Smooth muscle cell (in vitro differentiated cells): ENCODE data around the gene TMEFF2. TPM values are rescaled to one million over a fixed set of nuclear protein-coding genes. Genes with fewer than 3 reads are reported as not detected.

Experiments used
- DNase-seq: peaks from one replicate; lab custom pipeline; 2025; ENCODE audit not compliant: unreplicated experiment; lab: John Stamatoyannopoulos, UW
- H2AFZ ChIP-seq: fragments of 200-600 bp; sonication (generic); 2 replicates; pipeline ENCODE4 v1.6.0; 2016; ENCODE audit warnings: antibody characterized with exemption, low read depth, mild to moderate bottlenecking
- H3F3A ChIP-seq: fragments of 200-600 bp; sonication (generic); 2 replicates; pipeline ENCODE4 v1.6.0; 2017; ENCODE audit warnings: antibody characterized with exemption, low read depth
- H3K27ac ChIP-seq: fragments of 200-600 bp; sonication (generic); 2 replicates; pipeline ENCODE4 v1.5.1; 2016; ENCODE audit warnings: low read depth, mild to moderate bottlenecking
- H3K27me3 ChIP-seq: fragments of 200-600 bp; sonication (generic); 2 replicates; pipeline ENCODE4 v1.6.1; 2016; ENCODE audit warnings: low read depth, mild to moderate bottlenecking
- H3K36me3 ChIP-seq: fragments of 200-600 bp; sonication (generic); 2 replicates; pipeline ENCODE4 v1.5.1; 2016; ENCODE audit warnings: low read depth
- H3K4me1 ChIP-seq: fragments of 200-600 bp; sonication (generic); 2 replicates; pipeline ENCODE4 v1.5.1; 2016; ENCODE audit warnings: low read depth
- H3K4me2 ChIP-seq: fragments of 200-600 bp; sonication (generic); 2 replicates; pipeline ENCODE4 v1.6.0; 2016; ENCODE audit warnings: mild to moderate bottlenecking
- H3K4me3 ChIP-seq: fragments of 200-600 bp; sonication (generic); 2 replicates; pipeline ENCODE4 v1.5.1; 2016; ENCODE audit warnings: mild to moderate bottlenecking
- H3K79me2 ChIP-seq: fragments of 200-600 bp; sonication (generic); 2 replicates; pipeline ENCODE4 v1.6.0; 2016; ENCODE audit warnings: low read depth, mild to moderate bottlenecking
- H3K9ac ChIP-seq: fragments of 200-600 bp; sonication (generic); 2 replicates; pipeline ENCODE4 v1.6.0; 2016; ENCODE audit warnings: low read depth
- H3K9me3 ChIP-seq: fragments of 200-600 bp; sonication (generic); replicated peaks from 2 replicates; pipeline ENCODE4 v1.5.1; 2016; ENCODE audit warnings: low read depth
- H4K20me1 ChIP-seq: fragments of 200-600 bp; sonication (generic); 2 replicates; pipeline ENCODE4 v1.6.0; 2016; ENCODE audit warnings: low read depth
- CTCF ChIP-seq: fragments of 200-600 bp; sonication (generic); IDR thresholded peaks from 2 replicates; pipeline ENCODE4 v1.5.1; 2017; ENCODE audit warnings: borderline replicate concordance, mild to moderate bottlenecking, antibody characterized with exemption; ENCODE audit not compliant: insufficient read depth, poor library complexity, severe bottlenecking
- WGBS: methylation state at CpG from one replicate; pipeline ENCODE4 v1.1.7; 2016; ENCODE audit warnings: low lambda C conversion rate; 5-methylcytosine and 5-hydroxymethylcytosine counted together
- polyA plus RNA-seq: library from polyadenylated mRNA; unstranded; fragments of >200 nt; fragmentation: Nextera tagmentation; extraction: Ambion mirVana; gene quantifications from 2 replicates; pipeline ENCODE4 v1.2.1, GENCODE V29; 2016
- total RNA-seq: library from RNA; depleted of rRNA; stranded (reverse); fragments of >200 nt; gene quantifications from 2 replicates; pipeline ENCODE4 v1.2.3, GENCODE V29; 2014

Gene TMEFF2
- total and polyA plus RNA-seq, 2 experiments from 2014 or later, result not detected

GRCh38 chr2:192072778-192073177 is 122.0 kb downstream of the TMEFF2 start:
- Histone ChIP-seq H3K27me3 (no peaks in the 10 kb centered on the region), H3K4me2 (no peak overlapping the region), H3K9ac (no peak overlapping the region), H2AFZ (no peak overlapping the region), H3K27ac (no peak overlapping the region), H3K79me2 (no peaks in the 10 kb centered on the region), H3F3A (no peaks in the 10 kb centered on the region), H3K4me1 (no peaks in the 10 kb centered on the region), H3K4me3 (no peak overlapping the region), H3K9me3 (no peaks in the 10 kb centered on the region), H3K36me3 (no peaks in the 10 kb centered on the region), H4K20me1 (no peaks in the 10 kb centered on the region)
- no peak for TF ChIP-seq CTCF
- no peak for DNase-seq
- WGBS, result 93% methylated on average over 1 of the region's 1 CpG

- Histone ChIP-seq H3K4me2 (no peak overlapping the region), H3K36me3 (no peaks in the 10 kb centered on the region), H3F3A (no peaks in the 10 kb centered on the region), H3K27ac (no peak overlapping the region), H3K9me3 (no peaks in the 10 kb centered on the region), H3K9ac (no peak overlapping the region), H4K20me1 (no peaks in the 10 kb centered on the region), H3K79me2 (no peaks in the 10 kb centered on the region), H2AFZ (no peak overlapping the region), H3K4me1 (no peaks in the 10 kb centered on the region), H3K4me3 (no peak overlapping the region), H3K27me3 (no peaks in the 10 kb centered on the region)
- no peak for DNase-seq
- 78% methylated on average over 2 of the region's 2 CpGs for WGBS
- TF ChIP-seq CTCF, result no peak
Observed at GRCh38 chr2:192072261-192072660, 122.5 kb downstream of the TMEFF2 start.

GRCh38 chr2:192070099-192070498 is 124.6 kb downstream of the TMEFF2 start:
- Histone ChIP-seq H4K20me1 (no peaks in the 10 kb centered on the region), H3K36me3 (no peaks in the 10 kb centered on the region), H3K4me3 (no peak overlapping the region), H3K4me2 (no peak overlapping the region), H3K27ac (no peak overlapping the region), H3K9me3 (no peaks in the 10 kb centered on the region), H3K27me3 (no peaks in the 10 kb centered on the region), H3K9ac (no peak overlapping the region), H3K79me2 (no peaks in the 10 kb centered on the region), H3F3A (no peaks in the 10 kb centered on the region), H3K4me1 (no peaks in the 10 kb centered on the region), H2AFZ (no peak overlapping the region)
- no peak for DNase-seq
- WGBS, result 41% methylated on average over 1 of the region's 1 CpG
- no peak for TF ChIP-seq CTCF

GRCh38 chr2:192069417-192069816 is 125.3 kb downstream of the TMEFF2 start:
- H3K9me3 ChIP-seq, result no peaks in the 10 kb centered on the region
- H2AFZ ChIP-seq, result no peak overlapping the region
- H3K27me3 ChIP-seq, result no peaks in the 10 kb centered on the region
- no peak for TF ChIP-seq CTCF
- no peaks in the 10 kb centered on the region for H3F3A ChIP-seq
- H3K4me3 ChIP-seq, result no peak overlapping the region
- H3K9ac ChIP-seq, result no peak overlapping the region
- H3K4me2 ChIP-seq, result no peak overlapping the region
- no peak overlapping the region for H3K27ac ChIP-seq
- WGBS, result 97% methylated on average over 1 of the region's 1 CpG
- H3K4me1 ChIP-seq, result no peaks in the 10 kb centered on the region
- DNase-seq, result no peak
- no peaks in the 10 kb centered on the region for H3K36me3 ChIP-seq
- no peaks in the 10 kb centered on the region for H4K20me1 ChIP-seq
- H3K79me2 ChIP-seq, result no peaks in the 10 kb centered on the region
